ENCODE data around the gene DLX3. TPM values are rescaled to one million over a fixed set of nuclear protein-coding genes. Genes with fewer than 3 reads are reported as not detected.

Gene DLX3
- polyA plus RNA-seq, 1 of the 3 experiments (the other 2 are of a cell fraction) = not detected

- no peaks in the 10 kb centered on the region for H3K4me1 ChIP-seq (ENCODE audit: control insufficient read depth in 1 of 2, insufficient read depth in 2 of 2, low read depth in 1 of 2, low read length in 1 of 2)
- H3K79me2 ChIP-seq (ENCODE audit: insufficient read depth) = no peaks in the 10 kb centered on the region
- no peak overlapping the region for H3K9ac ChIP-seq
- 52% methylated on average over 1 of the region's 1 CpG for WGBS (ENCODE audit: low lambda C conversion rate)
- ChIA-PET CTCF (interaction anchor here (1.0 to 9.5 kb wide), 3 partner anchors 8 to 68 kb away, joined by 3 to 90 read pairs (median 38); no protein-coding TSS in a partner anchor), POLR2A (no interaction called here)
- no peak overlapping the region for H3K4me2 ChIP-seq
- no peak for DNase-seq
- no peak overlapping the region for H3K4me3 ChIP-seq (ENCODE audit: low read depth in 2 of 2, low read length in 1 of 2)
- H4K20me1 ChIP-seq (ENCODE audit: insufficient read depth) = no peaks in the 10 kb centered on the region
- H3K9me2 ChIP-seq = no peaks in the 10 kb centered on the region
- H3K27ac ChIP-seq (ENCODE audit: low read depth in 2 of 2, low read length in 1 of 2) = no peak overlapping the region
- no peaks in the 10 kb centered on the region for H3K9me3 ChIP-seq
- peaks cover 26% of the 10 kb centered on the region for H3F3A ChIP-seq (replicated peaks; ENCODE audit: insufficient read depth)
- no peak overlapping the region for H2AFZ ChIP-seq (ENCODE audit: low read depth)
- TF ChIP-seq GABPA (IDR thresholded peaks at IDR 0.05; ENCODE audit: low read depth) (no peak), MEF2A (IDR thresholded peaks at IDR 0.05; ENCODE audit: borderline replicate concordance, low read depth) (no peak), SMC3 (IDR thresholded peaks at IDR 0.05; ENCODE audit: low read depth, low read length) (no peak), RXRA (IDR thresholded peaks at IDR 0.05; ENCODE audit: borderline replicate concordance, low read depth) (no peak), ELF1 (IDR thresholded peaks at IDR 0.05) (no peak), TCF12 (IDR thresholded peaks at IDR 0.05) (no peak), RCOR1 (IDR thresholded peaks at IDR 0.05; ENCODE audit: low read length) (no peak), SIN3A (IDR thresholded peaks at IDR 0.05; ENCODE audit: borderline replicate concordance, low read depth, low read length) (no peak), YY1 (IDR thresholded peaks at IDR 0.05; ENCODE audit: low read depth) (no peak), EP300 (IDR thresholded peaks at IDR 0.05; ENCODE audit: borderline replicate concordance in 1 of 2, low read depth in 1 of 2, low read length in 1 of 2) (no peak), MAX (IDR thresholded peaks at IDR 0.05; ENCODE audit: low read depth) (no peak), FOXM1 (IDR thresholded peaks at IDR 0.05; ENCODE audit: low read depth) (no peak), NRF1 (IDR thresholded peaks at IDR 0.05; ENCODE audit: low read depth, low read length) (no peak), RAD21 (IDR thresholded peaks at IDR 0.05; ENCODE audit: low read length) (no peak)
- TF ChIP-seq, protein P1, sequence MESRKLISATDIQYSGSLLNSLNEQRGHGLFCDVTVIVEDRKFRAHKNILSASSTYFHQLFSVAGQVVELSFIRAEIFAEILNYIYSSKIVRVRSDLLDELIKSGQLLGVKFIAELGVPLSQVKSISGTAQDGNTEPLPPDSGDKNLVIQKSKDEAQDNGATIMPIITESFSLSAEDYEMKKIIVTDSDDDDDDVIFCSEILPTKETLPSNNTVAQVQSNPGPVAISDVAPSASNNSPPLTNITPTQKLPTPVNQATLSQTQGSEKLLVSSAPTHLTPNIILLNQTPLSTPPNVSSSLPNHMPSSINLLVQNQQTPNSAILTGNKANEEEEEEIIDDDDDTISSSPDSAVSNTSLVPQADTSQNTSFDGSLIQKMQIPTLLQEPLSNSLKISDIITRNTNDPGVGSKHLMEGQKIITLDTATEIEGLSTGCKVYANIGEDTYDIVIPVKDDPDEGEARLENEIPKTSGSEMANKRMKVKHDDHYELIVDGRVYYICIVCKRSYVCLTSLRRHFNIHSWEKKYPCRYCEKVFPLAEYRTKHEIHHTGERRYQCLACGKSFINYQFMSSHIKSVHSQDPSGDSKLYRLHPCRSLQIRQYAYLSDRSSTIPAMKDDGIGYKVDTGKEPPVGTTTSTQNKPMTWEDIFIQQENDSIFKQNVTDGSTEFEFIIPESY (IDR thresholded peaks at IDR 0.05; ENCODE audit: borderline replicate concordance, low read depth) = no peak
- H3K27me3 ChIP-seq (ENCODE audit: insufficient read depth) = no peaks in the 10 kb centered on the region
- H3K36me3 ChIP-seq (replicated peaks in 1 of 2; ENCODE audit: control insufficient read depth in 1 of 2, insufficient read depth in 2 of 2, low read length in 1 of 2) = no peaks in the 10 kb centered on the region
These were observed 23.9 kb upstream of the DLX3 start for GRCh38 chr17:50018909-50019308.

GRCh38 chr17:50015146-50015545, 20.1 kb upstream of the DLX3 start:
- no peak overlapping the region for H2AFZ ChIP-seq (ENCODE audit: low read depth)
- H3K36me3 ChIP-seq (replicated peaks in 1 of 2; ENCODE audit: control insufficient read depth in 1 of 2, insufficient read depth in 2 of 2, low read length in 1 of 2) = no peaks in the 10 kb centered on the region
- H3K27ac ChIP-seq (ENCODE audit: low read depth in 2 of 2, low read length in 1 of 2) = no peak overlapping the region
- ChIA-PET POLR2A (no interaction called here), CTCF (interaction anchor here (2.5 to 9.5 kb wide), 4 partner anchors 12 to 79 kb away, joined by 10 to 90 read pairs (median 20); no protein-coding TSS in a partner anchor)
- DNase-seq = no peak
- no peaks in the 10 kb centered on the region for H3K79me2 ChIP-seq (ENCODE audit: insufficient read depth)
- no peaks in the 10 kb centered on the region for H4K20me1 ChIP-seq (ENCODE audit: insufficient read depth)
- no peaks in the 10 kb centered on the region for H3K9me2 ChIP-seq
- no peak overlapping the region for H3K9ac ChIP-seq
- H3K9me3 ChIP-seq = 0 out of 2 replicates have a peak, but pooled peaks cover 12% of the 10 kb centered on the region
- H3K4me1 ChIP-seq (ENCODE audit: control insufficient read depth in 1 of 2, insufficient read depth in 2 of 2, low read depth in 1 of 2, low read length in 1 of 2) = no peaks in the 10 kb centered on the region
- no peak overlapping the region for H3K4me3 ChIP-seq (ENCODE audit: low read depth in 2 of 2, low read length in 1 of 2)
- H3F3A ChIP-seq (replicated peaks; ENCODE audit: insufficient read depth) = peaks cover 10% of the 10 kb centered on the region
- no peak overlapping the region for H3K4me2 ChIP-seq
- WGBS (ENCODE audit: low lambda C conversion rate) = 54% methylated on average over 2 of the region's 2 CpGs
- H3K27me3 ChIP-seq (ENCODE audit: insufficient read depth) = no peaks in the 10 kb centered on the region
- TF ChIP-seq, protein P1 (IDR thresholded peaks at IDR 0.05; ENCODE audit: borderline replicate concordance, low read depth) = no peak
- TF ChIP-seq TEAD4 (IDR thresholded peaks at IDR 0.05; ENCODE audit: borderline replicate concordance, insufficient read depth) (no peak), REST (IDR thresholded peaks at IDR 0.05; ENCODE audit: low read depth, low read length) (no peak), SIN3A (IDR thresholded peaks at IDR 0.05; ENCODE audit: borderline replicate concordance, low read depth, low read length) (no peak), MEF2A (IDR thresholded peaks at IDR 0.05; ENCODE audit: borderline replicate concordance, low read depth) (no peak), SMC3 (IDR thresholded peaks at IDR 0.05; ENCODE audit: low read depth, low read length) (no peak), TAF1 (IDR thresholded peaks at IDR 0.05; ENCODE audit: borderline replicate concordance, low read depth, low read length) (no peak), PBX3 (IDR thresholded peaks at IDR 0.05) (no peak), EP300 (IDR thresholded peaks at IDR 0.05; ENCODE audit: borderline replicate concordance in 1 of 2, low read depth in 1 of 2, low read length in 1 of 2) (no peak)
